A549 (cell line): ENCODE measurements around the gene GRK5.
A peak's percentile ranks its signal among the peaks of the same experiment; 100 is the strongest.

ENCODE experiments used
- BHLHE40 ChIP-seq: IDR thresholded peaks from 2 replicates; pipeline ENCODE4 v1.6.1; 2012; ENCODE audit warnings: low read depth, low read length, inconsistent platforms
- CBX8 ChIP-seq: fragments of 200-600 bp; sonication (generic); IDR thresholded peaks from 2 replicates; pipeline ENCODE4 v1.6.1; 2016
- CHD4 ChIP-seq: fragments of 200-600 bp; sonication (generic); IDR thresholded peaks from 2 replicates; pipeline ENCODE4 v1.6.1; 2016; ENCODE audit warnings: antibody characterized with exemption, mild to moderate bottlenecking, borderline replicate concordance
- EP300 ChIP-seq, 2 experiments: fragments of >200 bp; sonication (Bioruptor Twin); formaldehyde crosslinking; IDR thresholded peaks; 2 replicates in 1 of 2; 3 replicates in 1 of 2; pipeline ENCODE4 v1.6.1; 2016 to 2017
- FOXS1 ChIP-seq: fragments of 250-450 bp; sonication (Bioruptor Pico); IDR thresholded peaks from 2 replicates; pipeline ENCODE4 v1.5.0; 2020; ENCODE audit warnings: mild to moderate bottlenecking, moderate library complexity
- JUNB ChIP-seq: fragments of >200 bp; sonication (Bioruptor Twin); formaldehyde crosslinking; IDR thresholded peaks from 2 replicates; pipeline ENCODE4 v1.6.1; 2016
- MYC ChIP-seq: IDR thresholded peaks from 2 replicates; pipeline ENCODE4 v1.6.1; 2012; ENCODE audit warnings: mild to moderate bottlenecking, inconsistent platforms, low read length, improper control_type of control experiment, borderline replicate concordance
- POLR2A ChIP-seq: IDR thresholded peaks from 2 replicates; pipeline ENCODE4 v1.6.1; 2012; ENCODE audit warnings: mild to moderate bottlenecking, low read length
- RAD21 ChIP-seq, 2 experiments: fragments of >200 bp in 1 of 2; sonication (Bioruptor Twin) in 1 of 2; formaldehyde crosslinking in 1 of 2; IDR thresholded peaks in 1 of 2; conservative IDR thresholded peaks in 1 of 2; 2 replicates in 1 of 2; 3 replicates in 1 of 2; pipeline ENCODE4 v1.6.1; 2012 to 2018; ENCODE audit warnings: inconsistent platforms in 1 of 2
- TF ChIP-seq, protein P1 (sequence below): fragments of >200 bp; sonication (Bioruptor Twin); formaldehyde crosslinking; IDR thresholded peaks from 3 replicates; pipeline ENCODE4 v1.5.1; 2016
- TF ChIP-seq, protein P2 (sequence below): fragments of 200-600 bp; sonication (generic); IDR thresholded peaks from 2 replicates; pipeline ENCODE4 v1.6.1; 2016; ENCODE audit warnings: antibody characterized with exemption, mild to moderate bottlenecking, moderate library complexity
- TF ChIP-seq, protein P3 (sequence below): fragments of 450-650 bp; IDR thresholded peaks from 2 replicates; pipeline ENCODE4 v1.6.1; 2014; ENCODE audit warnings: antibody characterized with exemption

DNA sequence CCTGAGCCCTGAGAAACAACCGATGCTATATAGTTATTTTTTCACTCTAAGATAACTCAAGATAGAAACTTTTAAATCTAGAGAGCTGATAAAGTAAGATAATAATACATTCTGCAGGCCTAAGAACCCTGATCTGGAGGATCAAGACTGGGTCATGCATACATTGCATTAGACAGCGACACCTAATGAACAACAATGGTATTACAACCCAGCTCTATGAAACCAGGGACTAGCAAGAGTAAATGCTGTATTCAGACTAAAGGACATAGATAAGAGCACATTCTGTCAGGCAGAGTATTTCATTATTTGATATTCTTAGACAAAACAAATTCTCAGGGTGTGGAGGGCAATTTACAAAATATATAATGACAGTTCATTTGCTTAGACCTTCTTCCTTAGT is 148.6 kb downstream of the GRK5 start:
- TF ChIP-seq CHD4 (no peak), BHLHE40 (no peak), FOXS1 (CRISPR knock-in tag) (no peak), JUNB (no peak), EP300 (IDR thresholded peaks at IDR 0.05) (no peak), POLR2A (no peak), CBX8 (no peak), MYC (no peak), RAD21 (conservative IDR thresholded peaks at IDR 0.05 in 1 of 2, IDR thresholded peaks at IDR 0.05 in 1 of 2) (0 out of 5 replicates have a peak, but pooled peaks of 1 of the 2 experiments have one; percentile 15)
- TF ChIP-seq, protein P1, sequence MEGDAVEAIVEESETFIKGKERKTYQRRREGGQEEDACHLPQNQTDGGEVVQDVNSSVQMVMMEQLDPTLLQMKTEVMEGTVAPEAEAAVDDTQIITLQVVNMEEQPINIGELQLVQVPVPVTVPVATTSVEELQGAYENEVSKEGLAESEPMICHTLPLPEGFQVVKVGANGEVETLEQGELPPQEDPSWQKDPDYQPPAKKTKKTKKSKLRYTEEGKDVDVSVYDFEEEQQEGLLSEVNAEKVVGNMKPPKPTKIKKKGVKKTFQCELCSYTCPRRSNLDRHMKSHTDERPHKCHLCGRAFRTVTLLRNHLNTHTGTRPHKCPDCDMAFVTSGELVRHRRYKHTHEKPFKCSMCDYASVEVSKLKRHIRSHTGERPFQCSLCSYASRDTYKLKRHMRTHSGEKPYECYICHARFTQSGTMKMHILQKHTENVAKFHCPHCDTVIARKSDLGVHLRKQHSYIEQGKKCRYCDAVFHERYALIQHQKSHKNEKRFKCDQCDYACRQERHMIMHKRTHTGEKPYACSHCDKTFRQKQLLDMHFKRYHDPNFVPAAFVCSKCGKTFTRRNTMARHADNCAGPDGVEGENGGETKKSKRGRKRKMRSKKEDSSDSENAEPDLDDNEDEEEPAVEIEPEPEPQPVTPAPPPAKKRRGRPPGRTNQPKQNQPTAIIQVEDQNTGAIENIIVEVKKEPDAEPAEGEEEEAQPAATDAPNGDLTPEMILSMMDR = peak; percentile 12; the same call in 1 of the 3 replicates
- TF ChIP-seq, protein P2, sequence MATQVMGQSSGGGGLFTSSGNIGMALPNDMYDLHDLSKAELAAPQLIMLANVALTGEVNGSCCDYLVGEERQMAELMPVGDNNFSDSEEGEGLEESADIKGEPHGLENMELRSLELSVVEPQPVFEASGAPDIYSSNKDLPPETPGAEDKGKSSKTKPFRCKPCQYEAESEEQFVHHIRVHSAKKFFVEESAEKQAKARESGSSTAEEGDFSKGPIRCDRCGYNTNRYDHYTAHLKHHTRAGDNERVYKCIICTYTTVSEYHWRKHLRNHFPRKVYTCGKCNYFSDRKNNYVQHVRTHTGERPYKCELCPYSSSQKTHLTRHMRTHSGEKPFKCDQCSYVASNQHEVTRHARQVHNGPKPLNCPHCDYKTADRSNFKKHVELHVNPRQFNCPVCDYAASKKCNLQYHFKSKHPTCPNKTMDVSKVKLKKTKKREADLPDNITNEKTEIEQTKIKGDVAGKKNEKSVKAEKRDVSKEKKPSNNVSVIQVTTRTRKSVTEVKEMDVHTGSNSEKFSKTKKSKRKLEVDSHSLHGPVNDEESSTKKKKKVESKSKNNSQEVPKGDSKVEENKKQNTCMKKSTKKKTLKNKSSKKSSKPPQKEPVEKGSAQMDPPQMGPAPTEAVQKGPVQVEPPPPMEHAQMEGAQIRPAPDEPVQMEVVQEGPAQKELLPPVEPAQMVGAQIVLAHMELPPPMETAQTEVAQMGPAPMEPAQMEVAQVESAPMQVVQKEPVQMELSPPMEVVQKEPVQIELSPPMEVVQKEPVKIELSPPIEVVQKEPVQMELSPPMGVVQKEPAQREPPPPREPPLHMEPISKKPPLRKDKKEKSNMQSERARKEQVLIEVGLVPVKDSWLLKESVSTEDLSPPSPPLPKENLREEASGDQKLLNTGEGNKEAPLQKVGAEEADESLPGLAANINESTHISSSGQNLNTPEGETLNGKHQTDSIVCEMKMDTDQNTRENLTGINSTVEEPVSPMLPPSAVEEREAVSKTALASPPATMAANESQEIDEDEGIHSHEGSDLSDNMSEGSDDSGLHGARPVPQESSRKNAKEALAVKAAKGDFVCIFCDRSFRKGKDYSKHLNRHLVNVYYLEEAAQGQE = no peak
- TF ChIP-seq, protein P3, sequence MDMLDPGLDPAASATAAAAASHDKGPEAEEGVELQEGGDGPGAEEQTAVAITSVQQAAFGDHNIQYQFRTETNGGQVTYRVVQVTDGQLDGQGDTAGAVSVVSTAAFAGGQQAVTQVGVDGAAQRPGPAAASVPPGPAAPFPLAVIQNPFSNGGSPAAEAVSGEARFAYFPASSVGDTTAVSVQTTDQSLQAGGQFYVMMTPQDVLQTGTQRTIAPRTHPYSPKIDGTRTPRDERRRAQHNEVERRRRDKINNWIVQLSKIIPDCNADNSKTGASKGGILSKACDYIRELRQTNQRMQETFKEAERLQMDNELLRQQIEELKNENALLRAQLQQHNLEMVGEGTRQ = no peak
